Loucy (cell line): ENCODE data around the gene GALNT18.

Experiments used
- H2AFZ ChIP-seq: fragments of 200-600 bp; sonication (generic); 2 replicates; pipeline ENCODE4 v1.6.0; 2016; ENCODE audit warnings: antibody characterized with exemption, mild to moderate bottlenecking, low read length, moderate library complexity
- H3F3A ChIP-seq: fragments of 200-600 bp; 2 replicates; pipeline ENCODE4 v1.6.0; 2016; ENCODE audit warnings: antibody characterized with exemption, low read depth, mild to moderate bottlenecking
- H3K27me3 ChIP-seq: fragments of 200-600 bp; sonication (generic); 2 replicates; pipeline ENCODE4 v1.6.1; 2014; ENCODE audit warnings: low read length, mild to moderate bottlenecking; ENCODE audit not compliant: insufficient read depth, poor library complexity, severe bottlenecking
- H3K36me3 ChIP-seq: fragments of 200-600 bp; sonication (generic); 2 replicates; pipeline ENCODE4 v1.6.1; 2016; ENCODE audit warnings: low read length; ENCODE audit not compliant: insufficient read depth
- H3K4me1 ChIP-seq: fragments of 200-600 bp; sonication (generic); 2 replicates; pipeline ENCODE4 v1.5.1; 2014; ENCODE audit warnings: low read length, mild to moderate bottlenecking; ENCODE audit not compliant: insufficient read depth, poor library complexity, severe bottlenecking
- H3K4me2 ChIP-seq: fragments of 200-600 bp; sonication (generic); 2 replicates; pipeline ENCODE4 v1.6.0; 2014; ENCODE audit warnings: antibody characterized with exemption, low read length, low read depth, mild to moderate bottlenecking; ENCODE audit not compliant: poor library complexity, severe bottlenecking
- H3K4me3 ChIP-seq: fragments of 200-600 bp; sonication (generic); 2 replicates; pipeline ENCODE4 v1.5.1; 2014; ENCODE audit warnings: low read length, mild to moderate bottlenecking, mixed read lengths; ENCODE audit not compliant: poor library complexity, severe bottlenecking
- H3K79me2 ChIP-seq: fragments of 200-600 bp; sonication (generic); 2 replicates; pipeline ENCODE4 v1.6.1; 2014; ENCODE audit warnings: low read length; ENCODE audit not compliant: insufficient read depth
- H3K9ac ChIP-seq: fragments of 200-600 bp; sonication (generic); 2 replicates; pipeline ENCODE4 v1.6.0; 2014; ENCODE audit warnings: mild to moderate bottlenecking, low read depth, low read length, moderate library complexity; ENCODE audit not compliant: poor library complexity, severe bottlenecking
- H3K9me2 ChIP-seq: fragments of 200-600 bp; sonication (generic); replicated peaks from 2 replicates; pipeline ENCODE4 v1.6.1; 2016; ENCODE audit warnings: low read depth, low read length, mixed read lengths
- H3K9me3 ChIP-seq: fragments of 200-600 bp; sonication (generic); 2 replicates; pipeline ENCODE4 v1.6.1; 2014; ENCODE audit warnings: mild to moderate bottlenecking, antibody characterized with exemption, low read length, low read depth; ENCODE audit not compliant: insufficient read depth
- H4K20me1 ChIP-seq: fragments of 200-600 bp; sonication (generic); 2 replicates; pipeline ENCODE4 v1.6.0; 2014; ENCODE audit warnings: antibody characterized with exemption, low read length, mild to moderate bottlenecking; ENCODE audit not compliant: insufficient read depth, poor library complexity, severe bottlenecking
- EZH2phosphoT487 ChIP-seq: fragments of 200-600 bp; IDR thresholded peaks from 2 replicates; pipeline ENCODE4 v1.6.1; 2018; ENCODE audit warnings: antibody characterized with exemption, mild to moderate bottlenecking, moderate library complexity, borderline replicate concordance
- TF ChIP-seq, protein P1 (sequence below): fragments of 200-600 bp; sonication (generic); conservative IDR thresholded peaks from 2 replicates; pipeline ENCODE4 v1.5.1; 2014; ENCODE audit warnings: mild to moderate bottlenecking, antibody characterized with exemption, low read length

GALNT18 gene

DNA sequence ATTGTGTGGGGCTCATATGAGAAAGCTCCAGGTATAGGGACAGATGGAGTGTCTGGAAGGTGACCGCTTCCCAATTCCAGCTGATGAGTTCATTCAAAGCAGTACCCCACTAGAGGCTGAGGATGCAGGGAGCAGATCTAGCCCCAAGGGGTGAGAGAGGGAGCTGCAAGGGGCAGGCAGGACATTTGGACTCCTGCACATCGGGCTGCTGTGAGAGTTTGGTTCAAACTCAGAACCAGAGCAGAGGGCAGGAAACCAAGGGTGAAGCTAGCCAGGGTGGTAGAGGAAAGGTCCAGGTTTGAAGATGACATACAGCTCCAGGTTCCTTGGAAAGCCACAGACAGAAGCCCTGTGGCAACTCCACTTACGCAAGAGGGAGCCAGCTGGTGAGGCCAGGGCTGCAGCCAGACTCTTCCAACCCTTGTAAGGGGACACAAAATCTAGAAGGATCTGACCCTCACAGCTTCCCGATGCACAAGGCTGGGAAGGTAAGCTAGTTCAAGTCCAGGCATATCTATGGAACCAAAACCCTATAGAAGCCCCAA is 270.7 kb downstream of the GALNT18 start:
- no peaks in the 10 kb centered on the region for H3K9me3 ChIP-seq
- H2AFZ ChIP-seq, result no peak overlapping the region
- no peaks in the 10 kb centered on the region for H3F3A ChIP-seq
- H3K4me1 ChIP-seq, result no peaks in the 10 kb centered on the region
- H3K9me2 ChIP-seq, result no peaks in the 10 kb centered on the region
- no peak overlapping the region for H3K4me3 ChIP-seq
- H4K20me1 ChIP-seq, result no peaks in the 10 kb centered on the region
- no peaks in the 10 kb centered on the region for H3K79me2 ChIP-seq
- H3K27me3 ChIP-seq, result peaks cover 10% of the 10 kb centered on the region
- no peak overlapping the region for H3K4me2 ChIP-seq
- H3K9ac ChIP-seq, result no peak overlapping the region
- no peaks in the 10 kb centered on the region for H3K36me3 ChIP-seq
- TF ChIP-seq EZH2phosphoT487, result no peak
- TF ChIP-seq, protein P1, sequence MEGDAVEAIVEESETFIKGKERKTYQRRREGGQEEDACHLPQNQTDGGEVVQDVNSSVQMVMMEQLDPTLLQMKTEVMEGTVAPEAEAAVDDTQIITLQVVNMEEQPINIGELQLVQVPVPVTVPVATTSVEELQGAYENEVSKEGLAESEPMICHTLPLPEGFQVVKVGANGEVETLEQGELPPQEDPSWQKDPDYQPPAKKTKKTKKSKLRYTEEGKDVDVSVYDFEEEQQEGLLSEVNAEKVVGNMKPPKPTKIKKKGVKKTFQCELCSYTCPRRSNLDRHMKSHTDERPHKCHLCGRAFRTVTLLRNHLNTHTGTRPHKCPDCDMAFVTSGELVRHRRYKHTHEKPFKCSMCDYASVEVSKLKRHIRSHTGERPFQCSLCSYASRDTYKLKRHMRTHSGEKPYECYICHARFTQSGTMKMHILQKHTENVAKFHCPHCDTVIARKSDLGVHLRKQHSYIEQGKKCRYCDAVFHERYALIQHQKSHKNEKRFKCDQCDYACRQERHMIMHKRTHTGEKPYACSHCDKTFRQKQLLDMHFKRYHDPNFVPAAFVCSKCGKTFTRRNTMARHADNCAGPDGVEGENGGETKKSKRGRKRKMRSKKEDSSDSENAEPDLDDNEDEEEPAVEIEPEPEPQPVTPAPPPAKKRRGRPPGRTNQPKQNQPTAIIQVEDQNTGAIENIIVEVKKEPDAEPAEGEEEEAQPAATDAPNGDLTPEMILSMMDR, result no peak

DNA sequence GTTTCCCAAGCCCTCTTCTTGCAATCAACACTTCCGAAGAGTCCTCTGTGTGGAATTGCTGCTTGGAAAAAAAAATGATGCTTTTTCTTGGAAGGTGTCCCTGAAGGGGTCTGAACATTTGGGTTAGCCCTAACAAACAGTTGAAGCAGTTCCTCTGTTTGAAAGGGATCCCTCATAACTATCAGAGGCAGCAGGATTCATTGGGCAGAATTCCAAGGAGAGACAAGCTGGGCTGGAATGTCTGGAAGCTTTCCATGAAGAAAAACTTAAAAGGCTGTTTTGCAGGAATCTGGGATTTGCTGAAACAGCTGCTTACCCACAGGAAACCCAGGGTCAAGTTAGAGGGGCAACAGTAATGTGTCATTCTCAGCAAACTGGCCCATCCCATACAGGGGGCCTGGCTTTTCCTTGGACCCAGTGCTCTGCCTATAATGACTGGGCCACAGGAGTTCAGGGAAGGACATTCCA is 271.9 kb downstream of the GALNT18 start:
- Histone ChIP-seq H4K20me1 (no peaks in the 10 kb centered on the region), H3K9me3 (no peaks in the 10 kb centered on the region), H3K4me3 (no peak overlapping the region), H3K4me2 (no peak overlapping the region), H3K36me3 (no peaks in the 10 kb centered on the region), H3F3A (no peaks in the 10 kb centered on the region), H2AFZ (no peak overlapping the region), H3K9me2 (no peaks in the 10 kb centered on the region), H3K4me1 (no peaks in the 10 kb centered on the region), H3K79me2 (no peaks in the 10 kb centered on the region), H3K9ac (no peak overlapping the region), H3K27me3 (peaks cover 10% of the 10 kb centered on the region)
- no peak for TF ChIP-seq EZH2phosphoT487
- TF ChIP-seq, protein P1, result no peak

DNA sequence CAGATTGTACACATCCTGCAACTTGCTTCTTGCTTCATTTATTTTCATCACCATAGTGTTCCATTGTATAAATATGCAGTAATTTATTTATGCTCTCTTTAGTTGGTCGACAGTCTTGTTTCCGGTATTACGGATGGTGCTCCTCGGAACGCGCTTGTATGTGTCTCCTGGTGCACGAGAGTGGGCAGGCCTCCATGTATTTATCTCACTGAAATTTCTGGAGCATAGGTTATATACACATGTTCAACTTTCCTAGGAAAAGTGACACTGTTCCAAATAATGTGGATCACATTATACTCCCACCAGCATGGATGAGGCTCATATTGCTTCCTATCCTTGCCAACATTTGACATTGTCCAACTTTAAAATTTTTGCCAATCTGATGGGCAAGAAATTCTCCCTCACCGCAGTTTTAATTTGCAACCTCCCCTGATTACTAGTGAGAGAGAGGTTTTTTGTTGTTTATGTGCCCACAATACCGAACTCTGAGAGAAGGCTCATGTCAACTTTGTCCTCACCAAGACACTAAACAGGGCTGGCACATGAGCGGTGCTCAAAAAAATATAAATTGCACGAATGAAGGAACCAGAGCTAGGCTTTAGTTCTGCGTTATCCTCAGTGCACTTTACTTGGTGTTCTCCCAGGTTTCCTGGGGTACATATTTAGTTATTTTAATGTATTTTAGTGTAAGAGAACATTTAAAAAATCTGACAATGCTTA is 272.5 kb downstream of the GALNT18 start:
- Histone ChIP-seq H3K9me2 (no peaks in the 10 kb centered on the region), H3K4me3 (no peak overlapping the region), H2AFZ (no peak overlapping the region), H3K9ac (no peak overlapping the region), H3F3A (no peaks in the 10 kb centered on the region), H3K9me3 (no peaks in the 10 kb centered on the region), H3K79me2 (no peaks in the 10 kb centered on the region), H3K4me1 (no peaks in the 10 kb centered on the region), H3K27me3 (peaks cover 10% of the 10 kb centered on the region), H3K36me3 (no peaks in the 10 kb centered on the region), H4K20me1 (no peaks in the 10 kb centered on the region), H3K4me2 (no peak overlapping the region)
- TF ChIP-seq, protein P1, result no peak
- no peak for TF ChIP-seq EZH2phosphoT487
